A549 (cell line): ENCODE measurements around the gene ANK2. TPM values are rescaled to one million over a fixed set of nuclear protein-coding genes. Genes with fewer than 3 reads are reported as not detected.
A peak's percentile ranks its signal among the peaks of the same experiment; 100 is the strongest.

Experiments used
- ATAC-seq, 2 experiments: fragments of 200-7000 bp in 1 of 2; fragments of >200 bp in 1 of 2; cut with Nextera tagmentation in 1 of 2; cut with Tn5 transposase in 1 of 2; 3 replicates each; pipeline versions ENCODE4 v1.8.0 to v1.9.1; 2018 to 2020; ENCODE audit warnings: mild to moderate bottlenecking in 1 of 2, moderate library complexity in 1 of 2
- CTCF ChIA-PET: fragments of 300-600 bp; sonication (Branson Sonifier 250); formaldehyde crosslinking; extraction: SDS; loops from one replicate; lab custom pipeline; 2021; ENCODE audit warnings: antibody characterized with exemption, inconsistent platforms; lab: Yijun Ruan, JAX
- POLR2A ChIA-PET: fragments of 350-600 bp; formaldehyde crosslinking; extraction: SDS; loops from one replicate; lab custom pipeline; 2021; ENCODE audit warnings: antibody characterized with exemption, inconsistent platforms; lab: Yijun Ruan, JAX
- DNase-seq, 2 experiments: peaks; one replicate each; pipeline versions ENCODE4 v3.0.0 to v3.0.0-alpha.2; 2011 to 2016; ENCODE audit warnings: low read depth in 1 of 2, low spot score in 1 of 2
- FAIRE-seq: peaks from 2 replicates; lab custom pipeline; 2011; peaks lifted over from hg19 to GRCh38; lab: Jason Lieb, UNC
- H3K27ac ChIP-seq, 2 experiments: fragments of >200 bp; sonication (Bioruptor Twin); formaldehyde crosslinking; 3 replicates each; pipeline ENCODE4 v1.5.1; 2016 to 2017
- H3K4me1 ChIP-seq: fragments of >200 bp; sonication (Bioruptor Twin); formaldehyde crosslinking; 3 replicates; pipeline ENCODE4 v1.6.1; 2016
- H3K4me2 ChIP-seq: fragments of >200 bp; sonication (Bioruptor Twin); formaldehyde crosslinking; 3 replicates; pipeline ENCODE4 v1.6.1; 2016
- H3K4me3 ChIP-seq: fragments of >200 bp; sonication (Bioruptor Twin); formaldehyde crosslinking; 3 replicates; pipeline ENCODE4 v1.5.1; 2016
- H3K9me3 ChIP-seq: fragments of >200 bp; sonication (Bioruptor Twin); formaldehyde crosslinking; 3 replicates; pipeline ENCODE4 v1.6.1; 2016
- BHLHE40 ChIP-seq: IDR thresholded peaks from 2 replicates; pipeline ENCODE4 v1.6.1; 2012; ENCODE audit warnings: low read depth, low read length, inconsistent platforms
- CHD2 ChIP-seq: fragments of 150-350 bp; IDR thresholded peaks from 2 replicates; pipeline ENCODE4 v1.6.1; 2014; ENCODE audit warnings: low read length; ENCODE audit not compliant: partially characterized antibody
- EP300 ChIP-seq, 2 experiments: fragments of >200 bp; sonication (Bioruptor Twin); formaldehyde crosslinking; IDR thresholded peaks; 2 replicates in 1 of 2; 3 replicates in 1 of 2; pipeline ENCODE4 v1.6.1; 2016 to 2017
- FOSL2 ChIP-seq, 2 experiments: fragments of 450-650 bp in 1 of 2; fragments of >200 bp in 1 of 2; sonication (Bioruptor Twin) in 1 of 2; formaldehyde crosslinking; IDR thresholded peaks; 2 replicates each; pipeline versions ENCODE4 v1.5.0 to v1.6.1; 2016 to 2020; ENCODE audit warnings: mild to moderate bottlenecking in 1 of 2, moderate library complexity in 1 of 2
- JUN ChIP-seq, 2 experiments: fragments of >200 bp; sonication (Bioruptor Twin); formaldehyde crosslinking; IDR thresholded peaks; 2 replicates in 1 of 2; 3 replicates in 1 of 2; pipeline ENCODE4 v1.6.1; 2016 to 2017
- KDM1A ChIP-seq: fragments of 200-600 bp; sonication (generic); IDR thresholded peaks from 2 replicates; pipeline ENCODE4 v1.6.1; 2016; ENCODE audit warnings: low read depth, mild to moderate bottlenecking
- KDM5A ChIP-seq: fragments of 200-600 bp; sonication (generic); IDR thresholded peaks from 2 replicates; pipeline ENCODE4 v1.6.1; 2016; ENCODE audit warnings: antibody characterized with exemption, mild to moderate bottlenecking
- RAD21 ChIP-seq, 2 experiments: fragments of >200 bp in 1 of 2; sonication (Bioruptor Twin) in 1 of 2; formaldehyde crosslinking in 1 of 2; IDR thresholded peaks in 1 of 2; conservative IDR thresholded peaks in 1 of 2; 2 replicates in 1 of 2; 3 replicates in 1 of 2; pipeline ENCODE4 v1.6.1; 2012 to 2018; ENCODE audit warnings: inconsistent platforms in 1 of 2
- RFX5 ChIP-seq: fragments of 450-650 bp; IDR thresholded peaks from 2 replicates; pipeline ENCODE4 v1.7.1; 2014; ENCODE audit warnings: antibody characterized with exemption, mild to moderate bottlenecking, moderate library complexity
- RNF2 ChIP-seq: fragments of 200-600 bp; sonication (generic); IDR thresholded peaks from 2 replicates; pipeline ENCODE4 v1.6.1; 2016; ENCODE audit warnings: low read depth, mild to moderate bottlenecking, antibody characterized with exemption, moderate library complexity, borderline replicate concordance
- SMC3 ChIP-seq: fragments of >200 bp; sonication (Bioruptor Twin); formaldehyde crosslinking; IDR thresholded peaks from 3 replicates; pipeline ENCODE4 v1.6.1; 2018; ENCODE audit warnings: inconsistent platforms
- ZC3H11A ChIP-seq: fragments of 450-650 bp; IDR thresholded peaks from 2 replicates; pipeline ENCODE4 v1.6.1; 2014; ENCODE audit warnings: antibody characterized with exemption, mild to moderate bottlenecking
- ZNF302 ChIP-seq: fragments of 250-450 bp; sonication (Bioruptor Pico); IDR thresholded peaks from 2 replicates; pipeline ENCODE4 v1.9.0; 2021; ENCODE audit warnings: inconsistent platforms, mild to moderate bottlenecking, moderate library complexity
- WGBS: methylation state at CpG from one replicate; pipeline ENCODE4 v1.1.6; 2017; ENCODE audit errors: missing lambda C conversion rate; 5-methylcytosine and 5-hydroxymethylcytosine counted together
- polyA plus RNA-seq, 4 experiments: library from polyadenylated mRNA; depleted of rRNA in 3 of 4; stranded (reverse); fragments of >200 nt; fragmentation: RNase III in 1 of 4; extraction: RNeasy Plus Mini Kit Qiagen cat#74134 plus additional on column Dnase treatment in 1 of 4; gene quantifications; 2 replicates in 3 of 4; 3 replicates in 1 of 4; pipeline ENCODE4 v1.2.3, GENCODE V29; 2011 to 2017
- TF ChIP-seq, protein P1 (sequence below): IDR thresholded peaks from 2 replicates; pipeline ENCODE4 v1.6.1; 2012; ENCODE audit warnings: low read depth, borderline replicate concordance
- TF ChIP-seq, protein P2 (sequence below): fragments of 250-450 bp; sonication (Bioruptor Pico); IDR thresholded peaks from 2 replicates; pipeline ENCODE4 v1.5.0; 2020; ENCODE audit warnings: low read depth, mild to moderate bottlenecking, moderate library complexity
- TF ChIP-seq, protein P3 (sequence below): IDR thresholded peaks from 2 replicates; pipeline ENCODE4 v1.6.1; 2012
- TF ChIP-seq, protein P4 (sequence below): fragments of 200-600 bp; sonication (generic); IDR thresholded peaks from 2 replicates; pipeline ENCODE4 v1.6.1; 2016; ENCODE audit warnings: antibody characterized with exemption, mild to moderate bottlenecking, moderate library complexity
- TF ChIP-seq, protein P5 (sequence below): fragments of >200 bp; sonication (Bioruptor Twin); formaldehyde crosslinking; IDR thresholded peaks from 2 replicates; pipeline ENCODE4 v1.6.1; 2016
- TF ChIP-seq, protein P6 (sequence below): fragments of >200 bp; sonication (Bioruptor Twin); formaldehyde crosslinking; IDR thresholded peaks from 3 replicates; pipeline ENCODE4 v1.5.1; 2016

The ANK2 gene
- polyA plus RNA-seq, 2 of the 4 experiments (the other 2 are of a cell fraction): 1.4 to 3.1 TPM

DNA sequence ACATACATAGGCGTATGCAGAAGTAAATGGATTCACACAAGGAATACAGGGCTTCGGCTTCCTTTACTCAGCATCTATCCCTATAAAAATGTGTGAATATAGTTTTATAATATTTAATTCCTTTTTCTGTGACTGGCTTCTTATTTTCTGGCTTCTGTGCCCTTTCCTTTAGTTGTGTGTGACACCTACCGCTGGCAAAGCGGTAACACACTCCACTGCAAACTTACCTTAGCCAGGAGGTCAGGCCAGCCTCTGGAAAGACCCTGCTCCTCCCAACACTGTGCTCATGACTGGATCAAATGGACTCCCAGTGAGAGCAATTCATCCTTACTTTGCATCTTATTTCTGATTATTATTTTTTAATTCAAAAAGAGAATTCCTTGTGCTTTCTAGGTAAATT lies 244.2 kb downstream of the ANK2 start:
- TF ChIP-seq, protein P1, sequence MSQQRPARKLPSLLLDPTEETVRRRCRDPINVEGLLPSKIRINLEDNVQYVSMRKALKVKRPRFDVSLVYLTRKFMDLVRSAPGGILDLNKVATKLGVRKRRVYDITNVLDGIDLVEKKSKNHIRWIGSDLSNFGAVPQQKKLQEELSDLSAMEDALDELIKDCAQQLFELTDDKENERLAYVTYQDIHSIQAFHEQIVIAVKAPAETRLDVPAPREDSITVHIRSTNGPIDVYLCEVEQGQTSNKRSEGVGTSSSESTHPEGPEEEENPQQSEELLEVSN: no peak
- TF ChIP-seq BHLHE40 (no peak), JUN (IDR thresholded peaks at IDR 0.05) (no peak), RFX5 (no peak), SMC3 (no peak), KDM5A (no peak), KDM1A (no peak), FOSL2 (IDR thresholded peaks at IDR 0.05) (no peak), FOSL2 (CRISPR knock-in tag; IDR thresholded peaks at IDR 0.05) (no peak), ZC3H11A (no peak), RNF2 (no peak), ZNF302 (no peak), CHD2 (no peak)
- TF ChIP-seq, protein P2, sequence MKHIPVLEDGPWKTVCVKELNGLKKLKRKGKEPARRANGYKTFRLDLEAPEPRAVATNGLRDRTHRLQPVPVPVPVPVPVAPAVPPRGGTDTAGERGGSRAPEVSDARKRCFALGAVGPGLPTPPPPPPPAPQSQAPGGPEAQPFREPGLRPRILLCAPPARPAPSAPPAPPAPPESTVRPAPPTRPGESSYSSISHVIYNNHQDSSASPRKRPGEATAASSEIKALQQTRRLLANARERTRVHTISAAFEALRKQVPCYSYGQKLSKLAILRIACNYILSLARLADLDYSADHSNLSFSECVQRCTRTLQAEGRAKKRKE: no peak
- TF ChIP-seq, protein P3, sequence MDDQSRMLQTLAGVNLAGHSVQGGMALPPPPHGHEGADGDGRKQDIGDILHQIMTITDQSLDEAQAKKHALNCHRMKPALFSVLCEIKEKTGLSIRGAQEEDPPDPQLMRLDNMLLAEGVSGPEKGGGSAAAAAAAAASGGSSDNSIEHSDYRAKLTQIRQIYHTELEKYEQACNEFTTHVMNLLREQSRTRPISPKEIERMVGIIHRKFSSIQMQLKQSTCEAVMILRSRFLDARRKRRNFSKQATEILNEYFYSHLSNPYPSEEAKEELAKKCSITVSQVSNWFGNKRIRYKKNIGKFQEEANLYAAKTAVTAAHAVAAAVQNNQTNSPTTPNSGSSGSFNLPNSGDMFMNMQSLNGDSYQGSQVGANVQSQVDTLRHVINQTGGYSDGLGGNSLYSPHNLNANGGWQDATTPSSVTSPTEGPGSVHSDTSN: no peak
- TF ChIP-seq, protein P4, sequence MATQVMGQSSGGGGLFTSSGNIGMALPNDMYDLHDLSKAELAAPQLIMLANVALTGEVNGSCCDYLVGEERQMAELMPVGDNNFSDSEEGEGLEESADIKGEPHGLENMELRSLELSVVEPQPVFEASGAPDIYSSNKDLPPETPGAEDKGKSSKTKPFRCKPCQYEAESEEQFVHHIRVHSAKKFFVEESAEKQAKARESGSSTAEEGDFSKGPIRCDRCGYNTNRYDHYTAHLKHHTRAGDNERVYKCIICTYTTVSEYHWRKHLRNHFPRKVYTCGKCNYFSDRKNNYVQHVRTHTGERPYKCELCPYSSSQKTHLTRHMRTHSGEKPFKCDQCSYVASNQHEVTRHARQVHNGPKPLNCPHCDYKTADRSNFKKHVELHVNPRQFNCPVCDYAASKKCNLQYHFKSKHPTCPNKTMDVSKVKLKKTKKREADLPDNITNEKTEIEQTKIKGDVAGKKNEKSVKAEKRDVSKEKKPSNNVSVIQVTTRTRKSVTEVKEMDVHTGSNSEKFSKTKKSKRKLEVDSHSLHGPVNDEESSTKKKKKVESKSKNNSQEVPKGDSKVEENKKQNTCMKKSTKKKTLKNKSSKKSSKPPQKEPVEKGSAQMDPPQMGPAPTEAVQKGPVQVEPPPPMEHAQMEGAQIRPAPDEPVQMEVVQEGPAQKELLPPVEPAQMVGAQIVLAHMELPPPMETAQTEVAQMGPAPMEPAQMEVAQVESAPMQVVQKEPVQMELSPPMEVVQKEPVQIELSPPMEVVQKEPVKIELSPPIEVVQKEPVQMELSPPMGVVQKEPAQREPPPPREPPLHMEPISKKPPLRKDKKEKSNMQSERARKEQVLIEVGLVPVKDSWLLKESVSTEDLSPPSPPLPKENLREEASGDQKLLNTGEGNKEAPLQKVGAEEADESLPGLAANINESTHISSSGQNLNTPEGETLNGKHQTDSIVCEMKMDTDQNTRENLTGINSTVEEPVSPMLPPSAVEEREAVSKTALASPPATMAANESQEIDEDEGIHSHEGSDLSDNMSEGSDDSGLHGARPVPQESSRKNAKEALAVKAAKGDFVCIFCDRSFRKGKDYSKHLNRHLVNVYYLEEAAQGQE: no peak
- TF ChIP-seq, protein P5, sequence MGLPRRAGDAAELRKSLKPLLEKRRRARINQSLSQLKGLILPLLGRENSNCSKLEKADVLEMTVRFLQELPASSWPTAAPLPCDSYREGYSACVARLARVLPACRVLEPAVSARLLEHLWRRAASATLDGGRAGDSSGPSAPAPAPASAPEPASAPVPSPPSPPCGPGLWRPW: no peak
- CTCF ChIA-PET: no interaction called here
- no peak for ATAC-seq
- POLR2A ChIA-PET: no interaction called here
- H3K4me1 ChIP-seq: no peaks in the 10 kb centered on the region
- no peak overlapping the region for H3K4me2 ChIP-seq
- no peak for FAIRE-seq
- WGBS: 81% methylated on average over 4 of the region's 4 CpGs
- H3K4me3 ChIP-seq: no peak overlapping the region
- H3K9me3 ChIP-seq: no peaks in the 10 kb centered on the region
- no peak overlapping the region for H3K27ac ChIP-seq
- DNase-seq: no peak

DNA sequence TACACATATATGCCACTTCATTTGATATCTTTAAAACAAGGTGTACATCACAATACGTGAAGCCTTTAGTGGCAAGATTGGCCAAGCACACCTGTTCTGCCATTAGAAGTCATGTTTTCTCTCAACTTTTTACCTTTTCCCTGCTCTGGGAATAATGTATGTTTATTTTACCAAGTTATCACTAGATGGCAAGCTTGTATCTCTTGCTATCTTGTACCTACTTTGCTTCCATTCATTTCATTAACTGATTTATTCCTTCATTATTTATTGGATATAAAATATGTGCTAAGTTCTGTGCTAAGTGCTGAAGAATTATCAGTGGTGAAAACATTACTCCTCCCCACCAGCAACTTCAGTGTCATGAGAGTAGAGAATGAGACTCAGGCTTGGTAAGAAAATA lies 245.5 kb downstream of the ANK2 start:
- no peaks in the 10 kb centered on the region for H3K4me1 ChIP-seq
- no peaks in the 10 kb centered on the region for H3K9me3 ChIP-seq
- H3K4me3 ChIP-seq: no peak overlapping the region
- ATAC-seq (no peak), FAIRE-seq (no peak), DNase-seq (no peak)
- CTCF ChIA-PET: no interaction called here
- 56% methylated on average over 1 of the region's 1 CpG for WGBS
- H3K4me2 ChIP-seq: no peak overlapping the region
- no peak overlapping the region for H3K27ac ChIP-seq
- TF ChIP-seq RAD21 (conservative IDR thresholded peaks at IDR 0.05 in 1 of 2, IDR thresholded peaks at IDR 0.05 in 1 of 2): peak in 1 of 2 experiments; percentile 24; a peak in 1 of 5 replicates
- TF ChIP-seq, protein P6, sequence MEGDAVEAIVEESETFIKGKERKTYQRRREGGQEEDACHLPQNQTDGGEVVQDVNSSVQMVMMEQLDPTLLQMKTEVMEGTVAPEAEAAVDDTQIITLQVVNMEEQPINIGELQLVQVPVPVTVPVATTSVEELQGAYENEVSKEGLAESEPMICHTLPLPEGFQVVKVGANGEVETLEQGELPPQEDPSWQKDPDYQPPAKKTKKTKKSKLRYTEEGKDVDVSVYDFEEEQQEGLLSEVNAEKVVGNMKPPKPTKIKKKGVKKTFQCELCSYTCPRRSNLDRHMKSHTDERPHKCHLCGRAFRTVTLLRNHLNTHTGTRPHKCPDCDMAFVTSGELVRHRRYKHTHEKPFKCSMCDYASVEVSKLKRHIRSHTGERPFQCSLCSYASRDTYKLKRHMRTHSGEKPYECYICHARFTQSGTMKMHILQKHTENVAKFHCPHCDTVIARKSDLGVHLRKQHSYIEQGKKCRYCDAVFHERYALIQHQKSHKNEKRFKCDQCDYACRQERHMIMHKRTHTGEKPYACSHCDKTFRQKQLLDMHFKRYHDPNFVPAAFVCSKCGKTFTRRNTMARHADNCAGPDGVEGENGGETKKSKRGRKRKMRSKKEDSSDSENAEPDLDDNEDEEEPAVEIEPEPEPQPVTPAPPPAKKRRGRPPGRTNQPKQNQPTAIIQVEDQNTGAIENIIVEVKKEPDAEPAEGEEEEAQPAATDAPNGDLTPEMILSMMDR: peak; percentile 13; the same call in 1 of the 3 replicates
- TF ChIP-seq EP300 (IDR thresholded peaks at IDR 0.05): no peak
- POLR2A ChIA-PET: no interaction called here
